Measurements from ENCODE around the gene KCNJ3.

Gene KCNJ3

DNA sequence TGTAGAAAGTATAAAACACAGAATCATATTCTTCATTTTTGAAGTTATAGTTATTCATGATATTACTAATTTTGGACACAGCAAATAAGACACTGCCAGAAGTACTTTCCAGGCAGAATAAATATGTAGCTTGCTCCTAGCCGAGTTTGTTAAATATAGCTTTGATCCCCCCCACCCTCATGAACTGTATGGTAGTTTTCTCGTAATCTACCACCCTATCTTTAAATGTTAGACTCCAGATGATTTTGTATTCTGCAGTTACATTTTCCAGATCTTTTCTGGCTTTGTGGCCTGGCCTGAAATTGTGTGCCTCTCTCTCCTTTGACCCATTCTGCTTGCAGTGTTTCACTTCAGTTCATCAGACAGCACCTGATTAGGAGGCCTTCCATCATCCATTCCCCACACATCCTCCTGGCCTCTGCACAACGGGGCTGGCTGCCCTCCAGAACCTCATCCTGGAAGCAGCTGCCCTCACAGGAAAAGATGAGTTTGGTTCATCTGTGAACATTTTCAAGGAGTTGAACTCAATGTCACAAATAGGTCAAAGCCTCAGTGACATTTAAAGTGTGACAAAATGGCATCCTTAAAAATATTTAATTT lies 4.7 kb upstream of the KCNJ3 start:
- H3K4me1 ChIP-seq (ENCODE audit: low read length), result peaks cover 4% of the 10 kb centered on the region
- H2AFZ ChIP-seq (ENCODE audit: low read depth, low read length), result no peak overlapping the region
- H3K27ac ChIP-seq (ENCODE audit: low read length), result no peak overlapping the region
- H3K36me3 ChIP-seq (replicated peaks; ENCODE audit: low read depth, low read length), result no peaks in the 10 kb centered on the region
- no peaks in the 10 kb centered on the region for H3K27me3 ChIP-seq (ENCODE audit: low read depth, low read length)
- no peak overlapping the region for H3K9ac ChIP-seq (ENCODE audit: low read length)
- H4K20me1 ChIP-seq (ENCODE audit: insufficient read depth, low read length), result no peaks in the 10 kb centered on the region
- no peaks in the 10 kb centered on the region for H3K9me3 ChIP-seq (ENCODE audit: insufficient read depth, low read length)
- no peaks in the 10 kb centered on the region for H3K79me2 ChIP-seq (ENCODE audit: low read length)
- H3K4me3 ChIP-seq (ENCODE audit: low read length), result no peak overlapping the region
- TF ChIP-seq EZH2phosphoT487 (IDR thresholded peaks at IDR 0.05; ENCODE audit: low read depth), result no peak
- TF ChIP-seq, protein P1, sequence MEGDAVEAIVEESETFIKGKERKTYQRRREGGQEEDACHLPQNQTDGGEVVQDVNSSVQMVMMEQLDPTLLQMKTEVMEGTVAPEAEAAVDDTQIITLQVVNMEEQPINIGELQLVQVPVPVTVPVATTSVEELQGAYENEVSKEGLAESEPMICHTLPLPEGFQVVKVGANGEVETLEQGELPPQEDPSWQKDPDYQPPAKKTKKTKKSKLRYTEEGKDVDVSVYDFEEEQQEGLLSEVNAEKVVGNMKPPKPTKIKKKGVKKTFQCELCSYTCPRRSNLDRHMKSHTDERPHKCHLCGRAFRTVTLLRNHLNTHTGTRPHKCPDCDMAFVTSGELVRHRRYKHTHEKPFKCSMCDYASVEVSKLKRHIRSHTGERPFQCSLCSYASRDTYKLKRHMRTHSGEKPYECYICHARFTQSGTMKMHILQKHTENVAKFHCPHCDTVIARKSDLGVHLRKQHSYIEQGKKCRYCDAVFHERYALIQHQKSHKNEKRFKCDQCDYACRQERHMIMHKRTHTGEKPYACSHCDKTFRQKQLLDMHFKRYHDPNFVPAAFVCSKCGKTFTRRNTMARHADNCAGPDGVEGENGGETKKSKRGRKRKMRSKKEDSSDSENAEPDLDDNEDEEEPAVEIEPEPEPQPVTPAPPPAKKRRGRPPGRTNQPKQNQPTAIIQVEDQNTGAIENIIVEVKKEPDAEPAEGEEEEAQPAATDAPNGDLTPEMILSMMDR (IDR thresholded peaks at IDR 0.05; ENCODE audit: low read depth, low read length), result no peak
- H3K4me2 ChIP-seq (ENCODE audit: low read length), result no peak overlapping the region

DNA sequence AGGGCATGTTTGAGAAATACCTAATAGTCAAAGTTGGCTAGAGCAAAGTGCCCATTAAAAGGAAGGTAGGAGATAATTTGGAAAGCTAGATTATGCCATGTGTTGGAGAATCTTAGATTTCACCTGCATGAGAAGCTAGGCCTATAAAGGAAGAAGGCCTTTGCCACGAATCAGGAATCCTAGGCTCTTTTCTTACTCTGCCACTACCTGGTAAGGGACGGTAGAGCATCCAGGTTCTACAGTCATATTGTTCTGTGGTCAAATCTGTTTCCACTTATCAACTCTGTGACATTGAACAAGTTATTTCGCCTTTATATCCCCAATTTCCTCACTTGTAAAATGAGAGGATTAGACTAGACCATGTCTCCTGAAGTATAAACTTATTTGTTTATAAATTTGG lies 3.6 kb upstream of the KCNJ3 start:
- TF ChIP-seq, protein P1 (IDR thresholded peaks at IDR 0.05; ENCODE audit: low read depth, low read length), result no peak
- TF ChIP-seq EZH2phosphoT487 (IDR thresholded peaks at IDR 0.05; ENCODE audit: low read depth), result no peak
- no peaks in the 10 kb centered on the region for H3K4me1 ChIP-seq (ENCODE audit: low read length)
- no peak overlapping the region for H3K27ac ChIP-seq (ENCODE audit: low read length)
- no peaks in the 10 kb centered on the region for H3K36me3 ChIP-seq (replicated peaks; ENCODE audit: low read depth, low read length)
- H3K9ac ChIP-seq (ENCODE audit: low read length), result no peak overlapping the region
- no peak overlapping the region for H3K4me2 ChIP-seq (ENCODE audit: low read length)
- H4K20me1 ChIP-seq (ENCODE audit: insufficient read depth, low read length), result no peaks in the 10 kb centered on the region
- H3K79me2 ChIP-seq (ENCODE audit: low read length), result no peaks in the 10 kb centered on the region
- no peaks in the 10 kb centered on the region for H3K27me3 ChIP-seq (ENCODE audit: low read depth, low read length)
- H3K4me3 ChIP-seq (ENCODE audit: low read length), result no peak overlapping the region
- H2AFZ ChIP-seq (ENCODE audit: low read depth, low read length), result no peak overlapping the region
- H3K9me3 ChIP-seq (ENCODE audit: insufficient read depth, low read length), result no peaks in the 10 kb centered on the region; the same call in 1 of the 2 replicates

DNA sequence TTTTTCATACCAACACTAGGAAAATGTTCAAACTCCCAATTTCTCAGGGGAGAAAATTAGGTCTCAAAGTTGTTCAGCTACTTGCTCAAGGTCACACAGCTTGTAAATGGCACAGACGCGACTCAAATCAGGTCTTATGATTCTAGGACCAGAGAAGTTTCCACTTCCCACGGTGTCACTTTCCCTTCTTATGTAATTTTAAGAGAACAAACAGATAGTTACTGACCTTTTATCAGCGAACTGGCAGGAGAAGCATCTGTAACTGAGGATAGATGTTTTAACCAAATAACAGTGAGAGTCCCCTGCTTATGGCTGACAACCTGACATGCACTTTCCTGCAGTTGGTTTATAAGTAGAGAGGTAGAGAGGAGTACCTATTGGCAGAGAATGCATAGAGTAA lies 2.1 kb upstream of the KCNJ3 start:
- Histone ChIP-seq H3K36me3 (replicated peaks; ENCODE audit: low read depth, low read length) (no peaks in the 10 kb centered on the region), H3K27me3 (ENCODE audit: low read depth, low read length) (no peaks in the 10 kb centered on the region), H3K27ac (ENCODE audit: low read length) (no peak overlapping the region), H3K4me3 (ENCODE audit: low read length) (no peak overlapping the region), H3K9me3 (ENCODE audit: insufficient read depth, low read length) (no peaks in the 10 kb centered on the region; the same call in 1 of the 2 replicates), H3K79me2 (ENCODE audit: low read length) (no peaks in the 10 kb centered on the region), H3K4me2 (ENCODE audit: low read length) (no peak overlapping the region), H3K9ac (ENCODE audit: low read length) (no peak overlapping the region), H3K4me1 (ENCODE audit: low read length) (no peaks in the 10 kb centered on the region), H2AFZ (ENCODE audit: low read depth, low read length) (no peak overlapping the region), H4K20me1 (ENCODE audit: insufficient read depth, low read length) (no peaks in the 10 kb centered on the region)
- TF ChIP-seq, protein P1 (IDR thresholded peaks at IDR 0.05; ENCODE audit: low read depth, low read length), result no peak
- TF ChIP-seq EZH2phosphoT487 (IDR thresholded peaks at IDR 0.05; ENCODE audit: low read depth), result no peak

- TF ChIP-seq, protein P1 (IDR thresholded peaks at IDR 0.05; ENCODE audit: low read depth, low read length), result no peak
- no peak for TF ChIP-seq EZH2phosphoT487 (IDR thresholded peaks at IDR 0.05; ENCODE audit: low read depth)
- no peak overlapping the region for H3K27ac ChIP-seq (ENCODE audit: low read length)
- H3K79me2 ChIP-seq (ENCODE audit: low read length), result no peaks in the 10 kb centered on the region
- H4K20me1 ChIP-seq (ENCODE audit: insufficient read depth, low read length), result no peaks in the 10 kb centered on the region
- no peak overlapping the region for H2AFZ ChIP-seq (ENCODE audit: low read depth, low read length)
- no peak overlapping the region for H3K4me3 ChIP-seq (ENCODE audit: low read length)
- no peaks in the 10 kb centered on the region; the same call in 1 of the 2 replicates for H3K9me3 ChIP-seq (ENCODE audit: insufficient read depth, low read length)
- no peak overlapping the region for H3K4me2 ChIP-seq (ENCODE audit: low read length)
- no peaks in the 10 kb centered on the region for H3K27me3 ChIP-seq (ENCODE audit: low read depth, low read length)
- no peaks in the 10 kb centered on the region for H3K36me3 ChIP-seq (replicated peaks; ENCODE audit: low read depth, low read length)
- H3K9ac ChIP-seq (ENCODE audit: low read length), result no peak overlapping the region
- no peaks in the 10 kb centered on the region for H3K4me1 ChIP-seq (ENCODE audit: low read length)
Measured at GRCh38 chr2:154696810-154697417, 1.6 kb upstream of the KCNJ3 start.
